Tibial artery (tissue), 4 donors: ENCODE results near the gene CLIC1.
"Not testable (repeated sequence)": the region's sequence is repeated elsewhere in the genome, so short reads cannot be mapped to it uniquely, and the experiment has no call there.

ENCODE experiments used
- DNase-seq, 2 donors: peaks; one replicate each; pipeline ENCODE4 v3.0.0-alpha.2; 2019
- H3K27ac ChIP-seq, 2 donors: fragments of 200-600 bp; sonication (generic) in 1 of 2; 1 replicate in 1 of 2; 2 replicates in 1 of 2; pipeline ENCODE4 v1.5.1; 2018 to 2019; ENCODE audit warnings: mild to moderate bottlenecking in 1 of 2
- H3K27me3 ChIP-seq, 2 donors: fragments of 200-600 bp; sonication (generic) in 1 of 2; one replicate each; pipeline versions ENCODE4 v1.5.1 to v1.6.0; 2016 to 2019
- H3K36me3 ChIP-seq, 3 donors: fragments of 200-600 bp; sonication (generic) in 2 of 3; one replicate each; pipeline ENCODE4 v1.5.1; 2016 to 2019; ENCODE audit warnings: mild to moderate bottlenecking in 2 of 3
- H3K4me1 ChIP-seq, 4 donors: fragments of 200-600 bp; sonication (generic) in 2 of 4; 1 replicate in 3 of 4; 2 replicates in 1 of 4; pipeline ENCODE4 v1.5.1; 2016 to 2019
- H3K4me3 ChIP-seq, 2 donors: fragments of 200-600 bp; sonication (generic) in 1 of 2; 1 replicate in 1 of 2; 2 replicates in 1 of 2; pipeline ENCODE4 v1.5.1; 2018 to 2019; ENCODE audit warnings: mild to moderate bottlenecking in 2 of 2
- H3K9me3 ChIP-seq, 3 donors: fragments of 200-600 bp; sonication (generic) in 1 of 3; one replicate each; pipeline ENCODE4 v1.5.1; 2016 to 2019
- CTCF ChIP-seq, 2 experiments: fragments of 200-600 bp in 1 of 2; fragments of 450-650 bp in 1 of 2; IDR thresholded peaks; one replicate each; pipeline ENCODE4 v1.5.1; 2017 to 2019; ENCODE audit warnings: antibody characterized with exemption in 2 of 2, mild to moderate bottlenecking in 1 of 2, moderate library complexity in 1 of 2
- intact Hi-C: fragments of 100-400 bp; cut with DNase I; formaldehyde crosslinking; loops from one replicate; pipeline ENCODE4 v1.15.0; 2023; ENCODE audit warnings: low total_unique reads

The CLIC1 gene

DNA sequence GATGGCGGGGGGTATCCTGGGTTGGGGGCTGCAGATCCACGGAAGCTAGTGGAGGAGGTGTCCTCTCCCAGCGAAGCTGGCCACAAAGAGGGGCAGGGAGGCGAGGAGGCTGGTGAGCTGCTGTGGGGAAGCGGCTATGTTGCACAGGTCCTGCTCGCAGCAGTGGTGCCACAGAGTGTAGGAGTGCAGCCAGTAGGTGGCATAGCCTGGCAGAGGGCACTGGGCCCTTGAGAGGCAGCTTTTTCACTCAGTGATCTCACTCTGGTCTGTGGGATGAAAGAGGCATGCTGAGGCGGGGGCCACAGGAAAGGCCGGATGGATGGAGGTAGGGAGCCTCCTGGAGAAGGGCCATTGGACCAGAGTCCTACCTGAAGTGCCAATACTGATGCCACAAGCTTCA, 24.0 kb downstream of the CLIC1 start:
- no peak for DNase-seq

DNA sequence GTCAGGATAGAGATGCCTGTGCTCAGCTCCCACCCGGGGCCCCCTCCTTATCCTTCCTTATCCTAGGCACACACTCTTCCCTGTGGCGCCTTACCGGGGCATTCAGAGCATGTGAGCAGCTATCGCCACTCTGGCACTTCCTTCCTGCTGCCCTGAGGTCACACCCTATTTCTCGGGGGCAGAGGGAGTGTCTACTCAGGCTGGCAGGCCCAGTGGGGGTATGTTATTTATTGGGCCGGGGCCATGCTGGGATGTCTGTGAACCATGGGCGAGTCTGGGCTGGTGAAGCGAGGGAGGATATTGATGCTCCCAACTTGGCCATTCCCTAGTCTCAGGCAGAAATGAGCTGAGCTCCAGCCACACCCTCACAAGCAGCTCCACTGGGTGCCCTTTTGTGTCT, 25.1 kb downstream of the CLIC1 start:
- Histone ChIP-seq H3K27me3 (peaks cover 0 to 29% of the 10 kb centered on the region in 2 donors), H3K27ac (no peak overlapping the region), H3K9me3 (no peaks in the 10 kb centered on the region), H3K4me1 (no peaks in the 10 kb centered on the region), H3K4me3 (no peak overlapping the region), H3K36me3 (no peaks in the 10 kb centered on the region)
- DNase-seq: no peak
- intact Hi-C loops: loop anchor here (5.0 kb wide), 1 partner anchor 574 kb away; the partner anchor contains the start of gene PSORS1C2
- TF ChIP-seq CTCF (IDR thresholded peaks at IDR 0.05): no peak

More for the DNA sequence above, 24.0 kb downstream of the CLIC1 start:
- TF ChIP-seq CTCF (IDR thresholded peaks at IDR 0.05): peak in 1 of 2 experiments; percentile 8
- Histone ChIP-seq H3K27me3 (peaks cover 0 to 29% of the 10 kb centered on the region in 2 donors), H3K27ac (no peak overlapping the region), H3K36me3 (no peaks in the 10 kb centered on the region), H3K4me3 (no peak overlapping the region), H3K9me3 (no peaks in the 10 kb centered on the region), H3K4me1 (no peaks in the 10 kb centered on the region)
- intact Hi-C loops: loop anchor here (5.0 kb wide), 1 partner anchor 575 kb away; the partner anchor contains the start of gene PSORS1C2

DNA sequence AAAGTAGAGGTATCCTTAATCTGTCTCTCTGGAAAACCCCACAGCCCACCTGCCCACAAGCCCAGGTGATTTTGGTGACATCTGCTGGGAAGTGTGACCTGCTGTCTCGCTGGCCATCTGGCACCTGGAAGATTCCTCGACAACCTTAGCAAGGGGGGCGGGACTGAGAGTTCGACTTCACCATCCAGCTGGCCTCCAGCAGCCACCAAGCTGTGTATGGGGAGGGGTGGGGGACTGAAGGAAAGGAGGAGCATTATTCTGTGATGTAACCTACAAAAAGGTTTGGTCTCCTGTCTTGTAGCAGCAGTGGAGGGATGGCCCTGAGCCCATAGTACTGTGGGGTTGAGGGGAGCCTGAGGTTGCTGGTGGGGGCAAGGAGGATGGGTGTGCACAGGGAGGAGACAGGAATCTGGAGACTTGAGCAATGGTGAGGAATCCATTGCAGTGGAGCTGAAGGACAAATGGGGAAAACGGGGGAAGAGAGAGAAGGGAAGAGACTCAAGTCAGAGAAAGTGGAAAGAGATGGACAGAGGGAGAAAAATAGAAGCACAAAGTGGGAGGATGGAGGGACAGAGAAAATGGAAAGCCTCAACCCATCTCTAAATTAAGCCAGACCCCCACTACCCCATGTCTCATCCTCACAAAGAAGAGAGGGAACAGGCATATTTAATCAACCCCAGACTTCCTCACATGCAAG, 25.7 kb downstream of the CLIC1 start:
- intact Hi-C loops: loop anchor here (5.0 kb wide), 1 partner anchor 573 kb away; the partner anchor contains the start of gene PSORS1C2
- Histone ChIP-seq H3K27ac (no peak overlapping the region), H3K27me3 (peaks cover 0 to 29% of the 10 kb centered on the region in 2 donors), H3K4me3 (no peak overlapping the region), H3K4me1 (no peaks in the 10 kb centered on the region), H3K9me3 (no peaks in the 10 kb centered on the region), H3K36me3 (no peaks in the 10 kb centered on the region)
- DNase-seq: no peak
- TF ChIP-seq CTCF (IDR thresholded peaks at IDR 0.05): no peak

DNA sequence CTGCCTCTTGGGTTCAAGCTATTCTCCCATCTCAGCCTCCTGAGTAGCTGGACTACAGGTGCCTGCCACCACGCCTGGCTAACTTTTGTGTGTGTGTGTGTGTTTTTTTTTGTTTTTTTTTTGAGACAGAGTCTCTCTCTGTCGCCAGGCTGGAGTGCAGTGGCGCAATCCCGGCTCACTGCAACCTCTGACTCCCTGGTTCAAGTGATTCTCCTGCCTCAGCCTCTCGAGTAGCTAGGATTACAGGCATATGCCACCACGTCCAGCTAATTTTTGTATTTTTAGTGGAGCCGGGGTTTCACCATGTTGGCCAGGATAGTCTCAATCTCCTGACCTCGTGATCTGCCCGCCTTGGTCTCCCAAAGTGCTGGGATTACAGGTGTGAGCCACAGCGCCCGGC, 27.2 kb downstream of the CLIC1 start:
- intact Hi-C loops: not testable (repeated sequence)
- peaks cover 0 to 29% of the 10 kb centered on the region in 2 donors for H3K27me3 ChIP-seq

DNA sequence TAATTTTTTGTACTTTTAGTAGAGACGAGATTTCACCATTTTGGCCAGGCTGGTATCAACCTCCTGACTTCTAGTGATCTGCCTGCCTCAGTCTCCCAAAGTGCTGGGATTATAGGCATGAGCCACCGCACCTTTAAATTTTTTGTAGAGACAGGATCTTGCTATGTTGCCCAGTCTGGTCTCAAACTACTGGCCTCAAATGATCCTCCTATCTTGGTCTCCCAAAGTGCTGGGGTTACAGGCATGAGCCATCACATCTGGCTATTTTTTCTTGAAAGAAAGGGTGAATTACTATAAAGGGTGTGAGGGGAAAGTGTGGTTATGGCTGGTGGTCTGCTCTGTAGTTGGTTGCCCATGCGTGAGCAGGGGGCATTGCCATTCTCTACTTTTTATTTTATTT, 28.1 kb downstream of the CLIC1 start:
- intact Hi-C loops: no loop called here
- H3K4me3 ChIP-seq: no peak overlapping the region
- H3K27ac ChIP-seq: no peak overlapping the region
- no peak for DNase-seq
- peaks cover 5 to 8% (median 6%) of the 10 kb centered on the region in 4 donors for H3K4me1 ChIP-seq
- peaks cover 0 to 29% of the 10 kb centered on the region in 2 donors for H3K27me3 ChIP-seq
- no peaks in the 10 kb centered on the region for H3K36me3 ChIP-seq
- TF ChIP-seq CTCF (IDR thresholded peaks at IDR 0.05): no peak
- no peaks in the 10 kb centered on the region for H3K9me3 ChIP-seq

More for the DNA sequence above, 27.2 kb downstream of the CLIC1 start:
- not testable (repeated sequence) for H3K36me3 ChIP-seq, H3K4me3 ChIP-seq, H3K27ac ChIP-seq, DNase-seq, H3K9me3 ChIP-seq, H3K4me1 ChIP-seq

GRCh38 chr6:31707701-31708100, 28.6 kb downstream of the CLIC1 start:
- no peaks in the 10 kb centered on the region for H3K36me3 ChIP-seq
- TF ChIP-seq CTCF (IDR thresholded peaks at IDR 0.05): no peak
- no peak overlapping the region for H3K4me3 ChIP-seq
- no peak overlapping the region for H3K27ac ChIP-seq
- H3K4me1 ChIP-seq: peaks cover 5 to 8% (median 6%) of the 10 kb centered on the region in 4 donors
- H3K27me3 ChIP-seq: peaks cover 0 to 28% of the 10 kb centered on the region in 2 donors
- intact Hi-C loops: no loop called here
- DNase-seq: no peak
- no peaks in the 10 kb centered on the region for H3K9me3 ChIP-seq
